Activated B cell treated with CpG ODN at 0.5 μM for 24 hours (primary cell): ENCODE results near the gene SUPT3H. TPM values are rescaled to one million over a fixed set of nuclear protein-coding genes. Genes with fewer than 3 reads are reported as not detected.

Experiments used
- ATAC-seq: fragments of 200-7000 bp; cut with Tn5 transposase; one replicate; pipeline ENCODE4 v1.10.0; 2021; ENCODE audit warnings: low read depth, mild to moderate bottlenecking, moderate library complexity
- CTCF ChIA-PET: fragments of 350-600 bp; sonication (Branson Sonifier 250); formaldehyde crosslinking; loops from one replicate; lab custom pipeline; 2021; ENCODE audit warnings: antibody characterized with exemption; lab: Charles Lee
- POLR2A ChIA-PET: fragments of 350-600 bp; sonication (Branson Sonifier 250); formaldehyde crosslinking; loops from one replicate; lab custom pipeline; 2021; ENCODE audit warnings: antibody characterized with exemption; lab: Charles Lee
- DNase-seq: peaks from one replicate; pipeline ENCODE4 v3.0.0; 2022
- H3K27ac Mint-ChIP-seq: one replicate; pipeline ENCODE4 v1.8.0; 2020; ENCODE audit warnings: mixed read lengths
- H3K27me3 Mint-ChIP-seq: one replicate; pipeline ENCODE4 v1.8.0; 2021; ENCODE audit warnings: mixed read lengths
- H3K36me3 Mint-ChIP-seq: one replicate; pipeline ENCODE4 v1.8.0; 2021; ENCODE audit warnings: low read depth, mixed read lengths
- H3K4me1 Mint-ChIP-seq: one replicate; pipeline ENCODE4 v1.8.0; 2021; ENCODE audit warnings: mixed read lengths
- H3K4me3 Mint-ChIP-seq: one replicate; pipeline ENCODE4 v1.8.0; 2020; ENCODE audit warnings: mild to moderate bottlenecking, mixed read lengths
- H3K9me3 Mint-ChIP-seq: one replicate; pipeline ENCODE4 v1.8.0; 2020; ENCODE audit warnings: mixed read lengths
- intact Hi-C: fragments of 100-400 bp; cut with micrococcal nuclease; formaldehyde crosslinking; loops from one replicate; pipeline ENCODE4 v1.15.1; 2024
- total RNA-seq: library from RNA; stranded (reverse); gene quantifications from 2 replicates; pipeline ENCODE4 v1.2.3, GENCODE V29; 2022
- TF ChIP-seq, protein P1 (sequence below): fragments of 200-600 bp; IDR thresholded peaks from one replicate; pipeline ENCODE4 v1.8.0; 2022; ENCODE audit warnings: antibody characterized with exemption, mild to moderate bottlenecking

Gene SUPT3H
- total RNA-seq, 1 donor from 2014 or later: 9.9 TPM

DNA sequence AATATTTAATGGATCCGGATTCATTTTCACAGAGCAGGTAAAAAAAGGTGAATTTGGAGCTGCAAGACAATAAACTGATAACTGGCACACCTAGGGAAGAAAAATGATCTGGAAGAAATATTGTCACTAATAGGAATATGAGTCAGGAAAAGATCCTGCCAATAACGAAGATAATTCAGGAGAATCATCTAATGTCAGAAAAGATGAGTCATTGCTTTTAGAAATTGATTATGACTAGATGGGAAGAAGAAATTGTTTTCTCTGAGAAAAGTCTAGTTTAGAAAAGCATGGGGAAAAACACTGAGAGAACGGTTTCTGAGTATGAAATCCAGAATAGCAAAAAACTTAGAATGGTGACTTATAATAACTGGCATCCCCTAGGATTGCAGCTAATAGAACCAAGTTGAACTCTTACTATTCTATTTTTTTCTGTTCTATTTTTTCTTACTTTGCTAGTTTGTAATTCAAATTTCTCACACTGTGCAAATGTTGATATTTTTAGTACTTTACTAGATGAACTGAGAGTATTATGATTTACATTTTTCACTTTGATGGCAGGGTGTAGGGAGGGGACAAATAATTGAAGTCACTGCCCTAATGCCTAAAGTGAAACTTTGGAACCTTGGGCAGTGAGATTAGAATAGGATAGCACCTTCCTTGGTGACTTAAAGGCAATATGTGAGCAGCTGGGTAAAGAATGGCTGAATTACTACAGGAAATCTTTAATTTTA is 38.2 kb upstream of the SUPT3H start:
- no peaks in the 10 kb centered on the region for H3K9me3 Mint-ChIP-seq

DNA sequence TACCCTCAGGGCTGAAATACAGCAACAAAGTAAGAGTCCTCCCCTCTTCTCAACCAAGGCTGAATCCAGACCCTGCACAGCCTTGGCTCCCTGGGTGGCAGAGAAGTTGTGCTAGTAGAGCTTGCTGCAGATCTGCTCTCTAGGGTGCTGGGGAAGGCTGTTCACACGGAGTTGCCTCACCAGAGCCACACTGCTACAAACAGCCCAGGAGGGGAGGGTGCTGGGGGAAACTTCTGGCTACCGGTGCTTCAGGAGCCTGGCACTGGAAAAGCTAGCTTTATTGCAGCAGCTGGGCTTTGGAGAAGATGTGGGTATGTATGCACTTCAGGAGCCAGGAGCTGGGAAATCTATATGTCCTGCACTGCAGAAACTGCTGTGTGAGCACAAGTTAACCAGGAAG is 37.6 kb upstream of the SUPT3H start:
- Mint-ChIP-seq H3K27ac (no peak overlapping the region), H3K4me3 (no peak overlapping the region), H3K36me3 (no peaks in the 10 kb centered on the region), H3K9me3 (no peaks in the 10 kb centered on the region), H3K27me3 (peaks cover 27% of the 10 kb centered on the region), H3K4me1 (peaks cover 18% of the 10 kb centered on the region)
- ATAC-seq (no peak), DNase-seq (no peak)
- intact Hi-C loops: no loop called here
- TF ChIP-seq, protein P1, sequence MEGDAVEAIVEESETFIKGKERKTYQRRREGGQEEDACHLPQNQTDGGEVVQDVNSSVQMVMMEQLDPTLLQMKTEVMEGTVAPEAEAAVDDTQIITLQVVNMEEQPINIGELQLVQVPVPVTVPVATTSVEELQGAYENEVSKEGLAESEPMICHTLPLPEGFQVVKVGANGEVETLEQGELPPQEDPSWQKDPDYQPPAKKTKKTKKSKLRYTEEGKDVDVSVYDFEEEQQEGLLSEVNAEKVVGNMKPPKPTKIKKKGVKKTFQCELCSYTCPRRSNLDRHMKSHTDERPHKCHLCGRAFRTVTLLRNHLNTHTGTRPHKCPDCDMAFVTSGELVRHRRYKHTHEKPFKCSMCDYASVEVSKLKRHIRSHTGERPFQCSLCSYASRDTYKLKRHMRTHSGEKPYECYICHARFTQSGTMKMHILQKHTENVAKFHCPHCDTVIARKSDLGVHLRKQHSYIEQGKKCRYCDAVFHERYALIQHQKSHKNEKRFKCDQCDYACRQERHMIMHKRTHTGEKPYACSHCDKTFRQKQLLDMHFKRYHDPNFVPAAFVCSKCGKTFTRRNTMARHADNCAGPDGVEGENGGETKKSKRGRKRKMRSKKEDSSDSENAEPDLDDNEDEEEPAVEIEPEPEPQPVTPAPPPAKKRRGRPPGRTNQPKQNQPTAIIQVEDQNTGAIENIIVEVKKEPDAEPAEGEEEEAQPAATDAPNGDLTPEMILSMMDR: no peak
- POLR2A ChIA-PET: interaction anchor here (0.9 kb wide), 1 partner anchor 37 kb away, joined by 4 read pairs; no protein-coding TSS in a partner anchor
- CTCF ChIA-PET: no interaction called here

More for the DNA sequence above, 38.2 kb upstream of the SUPT3H start:
- TF ChIP-seq, protein P1: no peak
- H3K36me3 Mint-ChIP-seq: no peaks in the 10 kb centered on the region
- H3K27ac Mint-ChIP-seq: no peak overlapping the region
- H3K27me3 Mint-ChIP-seq: peaks cover 32% of the 10 kb centered on the region
- peaks cover 24% of the 10 kb centered on the region for H3K4me1 Mint-ChIP-seq
- DNase-seq (no peak), ATAC-seq (no peak)
- POLR2A ChIA-PET: interaction anchor here (0.9 kb wide), 1 partner anchor 38 kb away, joined by 4 read pairs; no protein-coding TSS in a partner anchor
- CTCF ChIA-PET: no interaction called here
- no peak overlapping the region for H3K4me3 Mint-ChIP-seq
- intact Hi-C loops: no loop called here

- DNase-seq (no peak), ATAC-seq (no peak)
- TF ChIP-seq, protein P1: no peak
- intact Hi-C loops: no loop called here
- ChIA-PET POLR2A (interaction anchor here (0.6 to 0.7 kb wide), 2 partner anchors 54 to 238 kb away, joined by 3 read pairs; no protein-coding TSS in a partner anchor), CTCF (no interaction called here)
- Mint-ChIP-seq H3K4me1 (peaks cover 7% of the 10 kb centered on the region), H3K27ac (no peak overlapping the region), H3K9me3 (no peaks in the 10 kb centered on the region), H3K27me3 (peaks cover 14% of the 10 kb centered on the region), H3K36me3 (no peaks in the 10 kb centered on the region), H3K4me3 (no peak overlapping the region)
Measured at GRCh38 chr6:45411959-45412358, 34.2 kb upstream of the SUPT3H start.

DNA sequence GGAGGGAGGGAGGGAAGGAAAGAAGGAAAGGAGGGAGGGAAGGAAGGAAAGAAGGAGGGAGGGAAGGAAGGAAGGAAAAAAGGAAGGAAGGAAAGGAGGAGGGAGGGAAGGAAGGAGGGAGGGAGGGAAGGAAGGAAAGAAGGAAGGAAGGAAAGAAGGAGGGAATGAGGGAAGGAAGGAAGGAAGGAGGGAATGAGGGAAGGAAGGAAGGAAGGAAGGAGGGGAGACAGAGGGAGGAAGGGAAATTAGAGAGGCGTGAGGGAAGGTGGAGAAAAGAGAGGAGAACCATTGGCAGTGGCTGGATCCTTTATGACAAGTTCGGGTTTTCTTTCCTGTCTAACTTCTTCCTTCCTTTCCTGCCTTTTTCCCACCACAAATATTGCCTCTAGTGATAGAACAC is 22.3 kb upstream of the SUPT3H start:
- Mint-ChIP-seq H3K4me1 (no peaks in the 10 kb centered on the region), H3K9me3 (no peaks in the 10 kb centered on the region), H3K36me3 (no peaks in the 10 kb centered on the region), H3K27me3 (peaks cover 15% of the 10 kb centered on the region), H3K4me3 (no peak overlapping the region), H3K27ac (no peak overlapping the region)
- intact Hi-C loops: no loop called here
- ChIA-PET CTCF (no interaction called here), POLR2A (no interaction called here)
- TF ChIP-seq, protein P1: no peak
- ATAC-seq (no peak), DNase-seq (no peak)

DNA sequence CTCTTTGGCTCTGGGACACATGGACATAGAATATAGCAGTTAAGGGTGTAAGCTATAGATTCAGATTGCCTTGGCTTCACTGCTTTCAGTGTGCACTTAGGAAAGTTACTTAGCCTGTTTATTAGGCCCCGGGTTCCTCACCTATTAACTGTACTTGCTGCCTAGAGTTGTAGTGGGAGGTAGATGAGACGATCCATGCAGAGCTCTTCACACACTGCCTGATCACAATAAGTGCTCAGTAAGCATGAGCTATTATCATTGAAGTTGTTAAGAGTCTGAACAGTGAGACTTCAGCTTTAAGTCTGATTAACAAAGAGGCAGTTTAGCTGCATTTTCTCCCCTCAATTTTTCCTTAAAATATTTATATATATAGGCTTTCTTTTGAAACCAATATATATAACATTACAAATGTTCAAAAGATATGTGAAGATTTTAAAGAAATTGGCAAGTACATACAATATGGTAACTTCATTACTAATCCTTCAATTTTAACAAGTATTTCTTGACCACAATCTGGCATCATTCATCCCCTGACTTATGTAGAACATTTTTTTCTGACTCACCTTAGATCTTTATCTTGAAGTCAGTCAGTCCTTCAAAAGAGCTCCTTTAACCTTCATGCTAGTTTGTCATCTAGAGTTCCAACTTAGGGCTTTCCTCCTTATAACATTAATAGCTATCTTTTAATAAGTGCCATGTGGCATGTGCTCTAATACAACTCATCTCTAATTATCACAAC is 20.5 kb upstream of the SUPT3H start:
- Mint-ChIP-seq H3K27me3 (peaks cover 9% of the 10 kb centered on the region), H3K4me3 (no peak overlapping the region), H3K9me3 (no peaks in the 10 kb centered on the region), H3K4me1 (no peaks in the 10 kb centered on the region), H3K36me3 (no peaks in the 10 kb centered on the region), H3K27ac (no peak overlapping the region)
- intact Hi-C loops: no loop called here
- POLR2A ChIA-PET: interaction anchor here (0.6 kb wide), 1 partner anchor 76 kb away, joined by 4 read pairs; no protein-coding TSS in a partner anchor
- CTCF ChIA-PET: no interaction called here
- TF ChIP-seq, protein P1: no peak
- DNase-seq (no peak), ATAC-seq (no peak)
